GM18517 (cell line): ENCODE data around the gene GUK1.
"Not testable (repeated sequence)": the region's sequence is repeated elsewhere in the genome, so short reads cannot be mapped to it uniquely, and the experiment has no call there.

Source experiments
- ATAC-seq: cut with Tn5 transposase; IDR thresholded peaks from one replicate; pipeline ENCODE4 v1.9.1; 2021; ENCODE audit warnings: mild to moderate bottlenecking, moderate library complexity; ENCODE audit not compliant: unreplicated experiment

The GUK1 gene

DNA sequence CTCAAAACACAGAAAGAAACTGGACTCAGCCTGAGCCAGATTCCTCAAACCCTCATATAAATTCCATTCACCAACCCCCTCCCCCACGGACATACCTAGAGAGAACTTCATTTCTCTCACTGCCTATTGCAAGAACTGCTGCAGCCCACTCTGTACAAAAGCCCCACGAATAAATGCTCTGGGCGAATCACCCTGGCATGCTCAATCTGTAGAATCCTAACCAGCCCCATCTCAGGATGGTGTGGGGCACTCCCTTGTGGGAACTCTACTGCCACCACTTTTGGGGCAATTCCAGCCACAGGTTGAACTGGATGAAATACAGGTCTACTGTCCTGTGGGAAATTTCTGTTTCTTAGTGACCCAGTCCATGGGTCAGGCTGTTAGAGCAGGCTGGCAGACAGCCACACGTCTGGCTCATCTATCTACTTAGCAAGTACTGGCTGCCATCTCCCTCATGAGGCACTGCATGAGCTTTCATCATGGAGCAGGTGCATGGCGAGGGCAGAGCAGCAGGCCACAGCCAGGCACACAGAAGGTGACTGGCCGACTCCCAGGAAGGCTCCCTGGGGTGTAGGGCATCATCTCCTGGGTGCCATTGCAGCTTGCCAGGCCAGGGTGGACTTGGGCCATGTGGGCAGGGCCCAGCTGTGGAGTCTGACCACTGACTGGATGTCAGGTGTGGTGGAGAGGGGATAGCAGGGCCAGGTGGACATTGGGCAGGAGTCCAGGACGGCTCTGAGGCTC is 35.4 kb upstream of the GUK1 start:
- no peak for ATAC-seq

DNA sequence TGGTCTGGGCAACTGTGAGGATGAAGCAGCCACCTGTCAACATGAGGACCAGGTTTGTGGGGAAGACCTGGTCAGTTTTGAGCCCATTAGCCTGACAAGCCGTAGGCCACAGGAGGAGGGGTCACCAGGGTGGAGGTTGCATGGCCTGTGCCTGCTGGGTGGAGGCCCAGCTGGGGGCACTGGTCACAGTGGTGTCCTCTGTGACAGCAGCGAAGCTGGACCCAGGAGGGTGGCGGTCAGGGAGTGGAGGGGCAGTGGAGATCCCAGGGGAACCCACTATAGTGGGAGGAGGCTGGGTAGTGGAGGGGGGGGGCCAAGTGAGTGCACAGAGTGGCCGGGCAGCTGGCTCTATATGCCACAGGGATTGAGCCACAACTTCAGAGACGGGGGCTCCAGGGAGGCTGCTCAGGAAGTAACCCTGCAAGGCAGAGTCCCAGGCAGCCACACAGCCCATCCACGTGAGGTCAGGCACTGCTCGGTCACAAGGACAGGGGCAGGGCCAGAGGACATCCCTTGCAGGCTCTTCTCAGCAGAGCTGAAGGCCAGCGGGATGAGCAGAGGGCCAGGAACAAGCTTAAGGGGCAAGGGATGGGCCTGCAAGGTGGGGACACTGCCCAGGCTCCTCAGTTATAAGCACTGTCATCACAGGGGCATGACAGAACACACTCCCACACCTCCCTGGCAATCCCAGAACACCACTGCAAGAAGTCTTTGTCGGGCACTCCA is 34.6 kb upstream of the GUK1 start:
- no peak for ATAC-seq

DNA sequence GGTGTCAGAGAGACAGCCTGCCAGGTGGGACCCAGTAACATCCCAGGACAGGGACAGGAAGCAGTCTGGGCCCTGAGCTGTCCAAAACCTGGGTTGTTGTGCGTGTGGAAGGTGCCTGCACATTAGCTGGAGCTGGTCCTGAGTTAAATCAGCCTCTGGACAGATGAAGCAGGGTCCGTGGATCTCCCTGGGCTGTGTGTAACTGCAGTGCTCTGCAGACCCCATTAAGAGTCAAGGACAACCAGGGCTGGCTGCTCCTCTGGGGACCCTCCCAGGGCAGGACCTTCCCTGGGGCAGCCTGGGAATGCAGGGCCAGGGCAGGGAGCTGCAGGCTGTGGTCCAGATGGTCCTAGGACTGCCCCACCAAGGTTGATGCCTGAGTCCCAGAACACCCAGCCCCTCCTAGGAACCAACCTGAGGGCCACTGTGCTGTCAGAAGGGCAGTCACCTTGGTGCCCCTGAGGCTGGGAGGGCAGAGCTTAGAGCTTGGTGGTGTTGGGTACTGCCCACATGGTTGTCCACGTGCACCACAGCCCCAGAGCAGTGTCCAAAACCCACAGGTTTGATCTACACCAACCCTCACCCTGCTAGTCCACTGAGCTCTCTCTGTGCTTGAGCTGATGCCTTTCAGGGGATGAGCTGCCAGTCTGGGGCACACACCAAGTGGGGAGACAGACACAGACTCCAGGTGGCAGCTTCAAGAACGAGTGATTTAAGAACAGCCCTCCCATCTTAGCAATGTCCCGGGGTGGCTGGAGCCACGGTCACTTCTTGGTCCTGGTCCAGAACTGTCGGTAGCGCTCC is 33.9 kb upstream of the GUK1 start:
- ATAC-seq = no peak

GRCh38 chr1:228106800-228107054 is 33.4 kb upstream of the GUK1 start:
- ATAC-seq = no peak

GRCh38 chr1:228107636-228108035 is 32.4 kb upstream of the GUK1 start:
- no peak for ATAC-seq

DNA sequence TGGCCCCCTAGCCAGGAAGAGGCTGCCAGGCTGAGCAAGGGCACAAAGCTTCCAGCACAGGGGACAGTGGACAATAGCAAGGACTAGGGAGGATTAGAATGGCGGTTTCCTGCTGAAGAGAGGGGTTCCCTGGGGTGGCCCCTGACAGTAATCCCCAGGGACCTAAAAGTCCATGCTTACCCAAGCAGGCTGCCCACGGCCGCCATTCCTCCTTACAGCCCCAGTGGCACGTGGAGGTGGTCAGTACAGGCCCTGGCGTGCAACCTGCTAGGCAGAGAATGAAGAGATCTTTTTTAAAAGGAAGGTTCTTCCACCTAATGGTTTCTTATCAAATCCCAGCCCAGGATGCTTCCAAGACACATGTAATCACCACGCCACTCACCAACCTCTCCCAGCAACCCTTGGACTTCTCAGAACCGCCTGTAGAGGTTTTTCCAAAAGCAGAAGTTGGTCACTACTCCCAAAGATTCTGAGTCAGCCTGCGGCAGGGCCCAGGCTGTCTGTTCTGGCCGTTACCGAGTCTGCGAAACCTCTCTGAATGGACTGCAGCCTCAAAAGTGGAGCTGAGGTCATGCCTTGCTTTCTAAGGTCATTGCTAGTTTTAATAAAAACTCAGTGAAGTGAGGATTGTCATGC is 31.9 kb upstream of the GUK1 start:
- no peak for ATAC-seq

- ATAC-seq = no peak
Measured at GRCh38 chr1:228108742-228109072, 31.4 kb upstream of the GUK1 start.

- ATAC-seq = peak; percentile 89
Measured at GRCh38 chr1:228109073-228109961, 30.8 kb upstream of the GUK1 start, which contains the start of gene MRPL55. TSS of gene MRPL55 (minus strand) at chr1:228109299. CDS start at chr1:228108260, 1,039 bp downstream.

GRCh38 chr1:228109962-228110488 is 30.1 kb upstream of the GUK1 start:
- no peak for ATAC-seq

- no peak for ATAC-seq
Measured at GRCh38 chr1:228110556-228110955, 29.5 kb upstream of the GUK1 start.

- ATAC-seq = not testable (repeated sequence)
Measured at GRCh38 chr1:228111315-228111714, 28.8 kb upstream of the GUK1 start.

DNA sequence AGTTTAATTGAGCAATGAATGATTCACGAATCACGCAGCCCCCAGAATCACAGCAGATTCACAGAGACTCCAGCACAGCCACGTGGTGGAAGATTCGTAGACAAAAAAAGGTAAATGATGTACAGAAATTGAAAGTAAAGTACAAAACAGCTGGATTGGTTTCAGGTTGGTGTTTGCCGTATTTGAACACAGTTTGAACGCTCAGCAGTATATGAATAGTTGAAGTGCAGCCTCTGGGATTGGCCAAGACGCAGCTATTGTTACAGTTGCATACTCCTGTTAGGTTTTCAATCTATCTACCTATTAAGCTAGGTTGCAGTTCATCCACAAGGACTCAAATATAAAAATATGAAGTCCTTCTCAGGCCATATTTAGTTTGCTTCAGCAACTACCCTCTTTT is 27.9 kb upstream of the GUK1 start:
- no peak for ATAC-seq

DNA sequence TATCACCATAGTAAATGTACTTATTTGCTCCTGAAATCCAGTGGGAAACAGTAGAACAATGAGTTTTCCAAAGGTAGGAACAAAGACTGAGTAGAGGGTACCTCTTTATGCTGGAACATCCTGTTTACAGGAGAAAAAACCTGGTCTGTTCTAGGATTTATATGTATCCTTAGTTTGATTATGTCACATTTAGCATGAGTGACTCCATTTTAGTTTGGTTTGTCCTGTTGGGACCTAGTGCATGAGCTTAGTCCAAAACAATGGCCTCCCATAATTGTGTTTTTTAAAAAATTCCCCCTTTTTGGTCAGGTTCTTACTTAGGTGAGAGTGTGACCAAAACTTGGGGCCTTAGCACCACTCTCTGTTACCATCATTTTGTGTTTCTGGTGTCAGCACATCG is 27.5 kb upstream of the GUK1 start:
- ATAC-seq = no peak

DNA sequence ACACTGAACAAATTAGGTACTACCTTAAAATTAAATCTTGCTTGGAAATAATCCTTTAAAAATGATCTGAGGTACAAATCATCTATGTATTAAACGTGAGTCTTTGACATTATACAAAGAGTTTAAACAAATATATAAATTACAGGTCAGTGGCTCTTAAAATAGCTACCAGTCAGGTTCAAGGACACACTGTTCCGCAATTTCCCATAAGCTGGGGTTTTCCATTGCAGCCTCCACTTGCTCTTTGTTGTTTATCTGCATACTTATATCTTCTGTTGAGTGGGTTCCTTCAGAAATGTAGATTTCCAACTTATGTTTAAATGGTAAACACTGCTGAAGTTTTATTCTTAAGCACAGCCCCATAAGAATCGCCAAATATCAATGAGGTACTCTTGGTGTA is 25.3 kb upstream of the GUK1 start:
- no peak for ATAC-seq

DNA sequence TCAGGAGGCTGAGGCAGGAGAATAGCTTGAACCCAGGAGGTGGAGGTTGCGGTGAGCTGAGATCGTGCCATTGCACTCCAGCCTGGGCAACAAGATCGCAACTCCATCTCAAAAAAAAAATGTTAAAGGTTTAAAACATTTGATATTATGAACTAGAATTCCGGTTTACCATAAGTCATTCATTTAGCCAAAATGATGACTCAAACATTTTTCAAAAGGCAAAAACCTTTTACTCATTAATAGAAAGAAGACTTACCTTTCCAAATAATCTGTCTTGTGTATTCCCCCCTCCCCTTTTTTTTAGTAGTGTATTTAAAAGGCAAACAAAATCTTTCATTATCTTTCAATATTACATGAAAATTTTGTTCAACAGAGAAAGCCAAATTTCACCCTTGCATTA is 22.7 kb upstream of the GUK1 start:
- no peak for ATAC-seq

GRCh38 chr1:228118040-228118439 is 22.0 kb upstream of the GUK1 start:
- no peak for ATAC-seq

DNA sequence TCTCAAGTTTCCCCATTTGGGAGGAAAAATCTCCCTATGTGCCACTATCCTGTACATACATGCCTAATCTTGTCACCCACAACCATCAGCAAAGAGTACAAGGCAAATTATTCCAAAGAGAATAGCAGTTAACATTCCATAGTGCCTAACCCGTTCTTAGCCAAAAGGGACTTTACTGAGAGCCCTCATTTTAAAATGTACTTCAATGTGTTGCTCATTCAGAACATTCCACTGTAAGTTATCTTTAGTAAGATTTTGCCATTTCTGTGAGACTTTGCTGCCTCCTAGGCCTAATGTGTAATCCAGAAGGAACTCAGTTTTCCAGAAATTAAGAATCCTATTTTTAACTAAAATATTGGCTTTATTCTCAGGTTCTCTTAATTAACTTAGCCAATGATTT is 19.7 kb upstream of the GUK1 start:
- ATAC-seq = no peak

DNA sequence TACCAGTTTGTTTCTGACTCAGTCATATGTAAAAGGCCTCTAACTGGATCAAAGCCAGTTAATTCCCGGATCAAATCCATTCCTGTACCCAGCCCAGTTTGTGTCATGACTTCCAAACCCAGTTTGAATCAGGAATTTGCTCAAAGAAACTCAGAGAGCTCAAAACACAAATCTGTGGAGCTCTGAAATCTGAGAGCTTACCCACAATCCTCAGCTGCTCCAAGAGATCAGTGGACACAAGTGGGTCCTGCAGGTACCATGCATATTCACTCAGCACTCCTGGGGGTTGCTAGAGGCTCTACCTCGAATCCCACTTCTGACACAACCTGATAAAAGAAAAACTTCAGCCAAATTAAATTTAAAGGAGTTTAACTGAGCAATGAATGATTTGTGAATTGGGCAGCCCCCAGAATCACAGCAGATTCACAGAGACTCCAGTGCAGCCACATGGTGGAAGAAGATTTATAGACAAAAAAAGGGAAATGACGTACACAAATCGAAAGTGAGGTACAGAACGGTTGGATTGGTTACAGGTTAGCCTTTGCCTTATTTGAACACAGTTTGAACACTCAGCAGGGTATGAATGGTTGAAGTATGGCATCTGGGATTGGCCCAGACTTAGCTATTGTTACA is 19.1 kb upstream of the GUK1 start:
- no peak for ATAC-seq

DNA sequence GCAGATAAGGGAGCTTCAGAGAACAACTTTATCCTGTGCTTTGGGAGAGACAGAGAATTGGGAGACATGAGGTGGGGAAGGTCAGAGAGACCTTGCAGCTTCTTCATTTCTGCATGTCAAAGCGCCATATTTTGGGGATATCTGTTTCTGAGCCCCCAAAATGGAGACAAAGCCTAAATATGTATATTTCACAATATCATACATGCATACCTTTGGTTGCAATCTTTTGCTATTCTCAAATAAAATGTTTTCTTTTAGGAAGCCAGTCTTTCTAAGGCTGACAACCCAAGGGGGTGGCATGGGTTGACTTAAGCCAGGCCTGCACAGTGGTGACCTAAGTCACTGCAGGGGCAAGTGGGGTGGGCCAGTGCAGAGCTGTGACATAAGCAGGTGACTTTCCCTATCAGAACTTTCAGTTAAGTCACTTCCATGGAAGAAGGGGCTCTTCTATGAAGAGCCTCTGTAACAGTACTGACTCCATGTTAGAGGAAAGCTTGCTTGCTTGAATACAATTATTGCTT is 17.1 kb upstream of the GUK1 start:
- ATAC-seq = no peak

DNA sequence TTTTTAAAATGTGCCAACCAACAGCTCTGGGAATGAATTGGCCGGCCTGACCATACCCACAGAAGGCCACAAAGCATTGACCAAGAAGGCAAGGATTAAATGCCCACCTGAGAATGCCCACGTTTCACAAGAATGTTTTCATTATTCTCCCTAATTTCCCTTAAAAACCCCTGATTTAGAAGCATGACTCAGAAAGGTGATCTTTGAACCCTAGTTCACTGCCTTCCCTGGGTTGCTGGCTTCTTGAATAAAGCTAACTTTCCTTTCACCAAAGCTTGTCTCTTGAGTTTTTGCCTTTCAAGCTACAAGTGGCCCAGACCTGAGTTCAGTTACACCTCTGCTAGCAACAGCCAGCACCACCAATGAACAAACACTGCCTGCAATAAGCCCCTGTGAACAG is 16.6 kb upstream of the GUK1 start:
- no peak for ATAC-seq
